B cell (primary cell): ENCODE results near the gene MAVS. TPM values are rescaled to one million over a fixed set of nuclear protein-coding genes. Genes with fewer than 3 reads are reported as not detected.

Experiments used
- ATAC-seq: fragments of 200-7000 bp; cut with Tn5 transposase; one replicate; pipeline ENCODE4 v1.10.0; 2021; ENCODE audit warnings: low read depth, mild to moderate bottlenecking, moderate number of reproducible peaks, moderate library complexity
- CTCF ChIA-PET: fragments of 350-600 bp; sonication (Branson Sonifier 250); formaldehyde crosslinking; loops from one replicate; lab custom pipeline; 2021; ENCODE audit warnings: antibody characterized with exemption, inconsistent platforms; lab: Charles Lee
- POLR2A ChIA-PET: fragments of 350-600 bp; sonication (Branson Sonifier 250); formaldehyde crosslinking; loops from one replicate; lab custom pipeline; 2021; ENCODE audit warnings: antibody characterized with exemption; lab: Charles Lee
- DNase-seq: peaks from one replicate; pipeline ENCODE4 v3.0.0; 2013
- H2AFZ ChIP-seq: 2 replicates; pipeline ENCODE4 v1.6.1; 2012; ENCODE audit warnings: mild to moderate bottlenecking, low read depth, low read length; ENCODE audit not compliant: insufficient read depth, poor library complexity, severe bottlenecking
- H3K27ac ChIP-seq, 2 donors: 1 replicate in 1 of 2; 2 replicates in 1 of 2; pipeline ENCODE4 v1.5.1; 2012 to 2013; ENCODE audit warnings: low read length in 2 of 2, mild to moderate bottlenecking in 2 of 2, moderate library complexity in 1 of 2
- H3K27me3 ChIP-seq, 4 experiments: fragments of 200-600 bp in 1 of 4; sonication (generic) in 1 of 4; replicated peaks in 1 of 4; 1 replicate in 2 of 4; 2 replicates in 2 of 4; pipeline versions ENCODE4 v1.6.1 to v1.7.0; 2013 to 2016; ENCODE audit warnings: low read length in 3 of 4, mild to moderate bottlenecking in 2 of 4, mixed read lengths in 1 of 4, moderate library complexity in 1 of 4; ENCODE audit not compliant: insufficient read depth in 4 of 4, control insufficient read depth in 3 of 4; ENCODE audit errors: control extremely low read depth in 1 of 4
- H3K36me3 ChIP-seq, 2 experiments: replicated peaks in 1 of 2; 1 replicate in 1 of 2; 2 replicates in 1 of 2; pipeline versions ENCODE4 v1.6.1 to v1.7.1; 2013; ENCODE audit warnings: low read length in 1 of 2; ENCODE audit not compliant: insufficient read depth in 2 of 2, control insufficient read depth in 1 of 2; ENCODE audit errors: control extremely low read depth in 1 of 2, extremely low read depth in 1 of 2
- H3K4me1 ChIP-seq, 2 donors: fragments of 200-600 bp in 1 of 2; sonication (generic) in 1 of 2; 1 replicate in 1 of 2; 2 replicates in 1 of 2; pipeline versions ENCODE4 v1.5.1 to v1.6.1; 2013 to 2017; ENCODE audit warnings: low read length in 2 of 2; ENCODE audit not compliant: control insufficient read depth in 2 of 2, insufficient read depth in 2 of 2
- H3K4me2 ChIP-seq: replicated peaks from 2 replicates; pipeline ENCODE3; 2012; ENCODE audit warnings: mild to moderate bottlenecking, low read depth, low read length; ENCODE audit not compliant: poor library complexity, severe bottlenecking
- H3K4me3 ChIP-seq, 5 experiments: fragments of 200-600 bp in 1 of 5; sonication (generic) in 1 of 5; 1 replicate in 3 of 5; 2 replicates in 2 of 5; pipeline versions ENCODE4 v1.5.1 to v1.7.0; 2011 to 2016; ENCODE audit warnings: low read length in 4 of 5, mild to moderate bottlenecking in 4 of 5, low read depth in 2 of 5, control low read depth in 1 of 5, moderate library complexity in 1 of 5; ENCODE audit not compliant: insufficient read depth in 1 of 5; ENCODE audit errors: control extremely low read depth in 1 of 5, extremely low read depth in 1 of 5
- H3K79me2 ChIP-seq: fragments of 200-600 bp; sonication (generic); one replicate; pipeline ENCODE4 v1.6.0; 2016; ENCODE audit warnings: low read length; ENCODE audit not compliant: control insufficient read depth, insufficient read depth
- H3K9ac ChIP-seq: fragments of 200-600 bp; sonication (generic); 2 replicates; pipeline ENCODE4 v1.6.1; 2017; ENCODE audit warnings: mild to moderate bottlenecking, low read length, moderate library complexity
- H3K9me3 ChIP-seq, 3 donors: one replicate each; pipeline versions ENCODE4 v1.6.1 to v1.7.1; 2013; ENCODE audit warnings: low read length in 2 of 3; ENCODE audit not compliant: control insufficient read depth in 2 of 3, insufficient read depth in 1 of 3; ENCODE audit errors: control extremely low read depth in 1 of 3
- H4K20me1 ChIP-seq: 2 replicates; pipeline ENCODE4 v1.6.0; 2012; ENCODE audit warnings: mild to moderate bottlenecking, low read length; ENCODE audit not compliant: insufficient read depth, control insufficient read depth, poor library complexity, severe bottlenecking
- H3K27ac Mint-ChIP-seq: one replicate; pipeline ENCODE4 v1.8.0; 2021; ENCODE audit warnings: mixed read lengths
- H3K27me3 Mint-ChIP-seq: one replicate; pipeline ENCODE4 v1.8.0; 2021; ENCODE audit warnings: mixed read lengths
- H3K4me1 Mint-ChIP-seq: one replicate; pipeline ENCODE4 v1.8.0; 2021; ENCODE audit warnings: mixed read lengths
- H3K4me3 Mint-ChIP-seq: one replicate; pipeline ENCODE4 v1.8.0; 2021; ENCODE audit warnings: mixed read lengths
- H3K9me3 Mint-ChIP-seq: one replicate; pipeline ENCODE4 v1.8.0; 2022; ENCODE audit warnings: mixed read lengths; ENCODE audit not compliant: insufficient read depth
- CTCF ChIP-seq: fragments of 200-600 bp; IDR thresholded peaks from one replicate; pipeline ENCODE4 v1.8.0; 2022; ENCODE audit warnings: antibody characterized with exemption, mild to moderate bottlenecking
- EZH2 ChIP-seq: IDR thresholded peaks from 2 replicates; pipeline ENCODE4 v1.6.1; 2012; ENCODE audit warnings: borderline replicate concordance, low read depth, mild to moderate bottlenecking, moderate library complexity, low read length; ENCODE audit not compliant: insufficient read depth, poor library complexity, severe bottlenecking
- WGBS: methylation state at CpG from one replicate; pipeline ENCODE4 v1.1.5; 2013; ENCODE audit warnings: missing lambda C conversion rate; ENCODE audit not compliant: insufficient coverage; 5-methylcytosine and 5-hydroxymethylcytosine counted together
- intact Hi-C: fragments of 100-400 bp; cut with micrococcal nuclease; formaldehyde crosslinking; loops from one replicate; pipeline ENCODE4 v1.10.0; 2022
- polyA plus RNA-seq: library from polyadenylated mRNA; depleted of rRNA; stranded (reverse); fragments of >200 nt; gene quantifications from 2 replicates; pipeline ENCODE4 v1.2.3, GENCODE V29; 2012
- total RNA-seq, 2 donors: library from RNA; stranded (reverse); fragments of 120-200 nt in 1 of 2; gene quantifications; 1 replicate in 1 of 2; 2 replicates in 1 of 2; pipeline versions ENCODE4 v1.2.3 to v1.2.4, GENCODE V29; 2013 to 2022

The MAVS gene
- total and polyA plus RNA-seq, 2 donors (not counting 1 experiment from before 2014, with no cell fraction given): 17.2 to 52.2 TPM

GRCh38 chr20:3861191-3861590 is 14.6 kb downstream of the MAVS start:
- Mint-ChIP-seq H3K27ac (no peak overlapping the region), H3K4me3 (no peak overlapping the region), H3K4me1 (peaks cover 5% of the 10 kb centered on the region), H3K9me3 (no peaks in the 10 kb centered on the region), H3K27me3 (no peaks in the 10 kb centered on the region)
- Histone ChIP-seq H4K20me1 (peaks cover 22% of the 10 kb centered on the region), H3K4me1 (no peaks in the 10 kb centered on the region), H3K4me2 (no peak overlapping the region), H3K27ac (no peak overlapping the region), H3K27me3 (no peaks in the 10 kb centered on the region), H2AFZ (no peak overlapping the region), H3K36me3 (peaks cover 13 to 72% of the 10 kb centered on the region in 2 experiments), H3K79me2 (peaks cover 12% of the 10 kb centered on the region), H3K4me3 (no peak overlapping the region), H3K9ac (no peak overlapping the region), H3K9me3 (peaks cover 0 to 3% (median 0%) of the 10 kb centered on the region in 3 donors)
- TF ChIP-seq EZH2 (no peak), CTCF (no peak)
- CTCF ChIA-PET: no interaction called here
- POLR2A ChIA-PET: interaction anchor here (0.6 kb wide), 1 partner anchor 63 kb away, joined by 5 read pairs; no protein-coding TSS in a partner anchor
- ATAC-seq (no peak), DNase-seq (no peak)
- intact Hi-C loops: no loop called here
- WGBS: 100% methylated on average over 6 of the region's 7 CpGs

- no peaks in the 10 kb centered on the region for H3K27me3 ChIP-seq
- H3K36me3 ChIP-seq: peaks cover 13 to 74% of the 10 kb centered on the region in 2 experiments
- ATAC-seq: no peak
- intact Hi-C loops: no loop called here
- no peak overlapping the region for H2AFZ ChIP-seq
- H3K27me3 Mint-ChIP-seq: no peaks in the 10 kb centered on the region
- peaks cover 16% of the 10 kb centered on the region for H4K20me1 ChIP-seq
- no peak overlapping the region for H3K4me3 Mint-ChIP-seq
- 100% methylated on average over 1 of the region's 1 CpG for WGBS
- ChIA-PET CTCF (no interaction called here), POLR2A (interaction anchor here (0.6 kb wide), 1 partner anchor 9 kb away, joined by 4 read pairs; no protein-coding TSS in a partner anchor)
- DNase-seq: no peak
- no peak overlapping the region for H3K27ac Mint-ChIP-seq
- no peak overlapping the region for H3K9ac ChIP-seq
- no peak overlapping the region for H3K4me2 ChIP-seq
- H3K9me3 ChIP-seq: peaks cover 0 to 3% (median 0%) of the 10 kb centered on the region in 3 donors
- H3K4me1 Mint-ChIP-seq: peaks cover 5% of the 10 kb centered on the region
- H3K9me3 Mint-ChIP-seq: no peaks in the 10 kb centered on the region
- peaks cover 7% of the 10 kb centered on the region for H3K79me2 ChIP-seq
- no peaks in the 10 kb centered on the region for H3K4me1 ChIP-seq
- no peak overlapping the region for H3K4me3 ChIP-seq
- TF ChIP-seq EZH2: no peak
- TF ChIP-seq CTCF: no peak
- no peak overlapping the region for H3K27ac ChIP-seq
Observed at GRCh38 chr20:3862333-3862732, 15.7 kb downstream of the MAVS start.
